ENCODE measurements around the gene PRR19. TPM values are rescaled to one million over a fixed set of nuclear protein-coding genes. Genes with fewer than 3 reads are reported as not detected.

Gene PRR19
- total RNA-seq, 4 donors from 2014 or later = 0.30 to 0.44 TPM; not detected in 2

DNA sequence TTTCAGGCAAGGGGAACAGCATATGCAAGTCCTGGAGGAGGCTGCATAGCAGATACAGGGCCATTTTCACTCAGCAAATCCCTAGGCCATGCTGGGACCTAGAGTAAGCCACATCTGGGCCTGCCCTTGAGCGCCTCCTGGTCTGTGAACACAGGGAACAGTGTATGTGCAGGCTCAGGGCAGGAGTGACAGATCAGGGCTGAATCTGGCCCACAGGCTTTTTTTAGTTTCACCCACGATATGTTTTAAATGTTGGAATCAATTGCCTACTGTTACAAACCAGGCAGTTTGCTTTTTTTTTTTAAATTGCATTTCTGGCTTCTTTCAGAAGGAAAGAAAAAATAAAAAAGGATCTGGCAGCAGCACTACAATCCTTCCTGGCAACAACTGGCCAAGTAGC is 9.7 kb downstream of the PRR19 start:
- H3K4me3 ChIP-seq = no peak overlapping the region
- no peak for DNase-seq (ENCODE audit: low spot score in 2 of 2)
- H3K27me3 ChIP-seq = peaks cover 0 to 44% of the 10 kb centered on the region in 2 donors
- H3K27ac ChIP-seq = no peak overlapping the region
- H3K36me3 ChIP-seq = no peaks in the 10 kb centered on the region
- WGBS, 2 donors = 33 to 51% methylated on average over 2 of the region's 2 CpGs
- TF ChIP-seq, protein P1, sequence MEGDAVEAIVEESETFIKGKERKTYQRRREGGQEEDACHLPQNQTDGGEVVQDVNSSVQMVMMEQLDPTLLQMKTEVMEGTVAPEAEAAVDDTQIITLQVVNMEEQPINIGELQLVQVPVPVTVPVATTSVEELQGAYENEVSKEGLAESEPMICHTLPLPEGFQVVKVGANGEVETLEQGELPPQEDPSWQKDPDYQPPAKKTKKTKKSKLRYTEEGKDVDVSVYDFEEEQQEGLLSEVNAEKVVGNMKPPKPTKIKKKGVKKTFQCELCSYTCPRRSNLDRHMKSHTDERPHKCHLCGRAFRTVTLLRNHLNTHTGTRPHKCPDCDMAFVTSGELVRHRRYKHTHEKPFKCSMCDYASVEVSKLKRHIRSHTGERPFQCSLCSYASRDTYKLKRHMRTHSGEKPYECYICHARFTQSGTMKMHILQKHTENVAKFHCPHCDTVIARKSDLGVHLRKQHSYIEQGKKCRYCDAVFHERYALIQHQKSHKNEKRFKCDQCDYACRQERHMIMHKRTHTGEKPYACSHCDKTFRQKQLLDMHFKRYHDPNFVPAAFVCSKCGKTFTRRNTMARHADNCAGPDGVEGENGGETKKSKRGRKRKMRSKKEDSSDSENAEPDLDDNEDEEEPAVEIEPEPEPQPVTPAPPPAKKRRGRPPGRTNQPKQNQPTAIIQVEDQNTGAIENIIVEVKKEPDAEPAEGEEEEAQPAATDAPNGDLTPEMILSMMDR (IDR thresholded peaks at IDR 0.05) = no peak
- TF ChIP-seq POLR2A (IDR thresholded peaks at IDR 0.05) = no peak
- no peak for TF ChIP-seq EP300 (IDR thresholded peaks at IDR 0.05)
- no peaks in the 10 kb centered on the region for H3K9me3 ChIP-seq
- H3K4me1 ChIP-seq = peaks cover 0 to 27% (median 18%) of the 10 kb centered on the region in 4 donors

DNA sequence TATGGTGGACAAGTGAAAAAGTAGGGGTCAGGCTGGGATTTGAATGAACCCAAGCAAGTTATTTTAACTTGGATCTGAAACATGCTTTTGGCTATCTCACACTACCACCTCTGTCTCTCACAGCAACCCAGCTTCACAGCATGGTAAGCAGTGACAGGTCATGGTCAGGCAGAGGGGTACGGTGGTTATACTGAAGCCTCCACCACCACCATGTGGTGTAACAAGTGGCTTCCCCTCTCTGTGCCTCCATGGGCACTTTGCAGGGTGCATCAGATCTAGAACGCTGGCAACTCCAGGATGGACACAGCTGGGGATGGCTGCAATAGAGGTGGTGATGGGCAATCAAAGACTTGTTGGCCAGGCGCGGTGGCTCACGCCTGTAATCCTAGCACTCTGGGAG is 10.4 kb downstream of the PRR19 start:
- peaks cover 0 to 45% of the 10 kb centered on the region in 2 donors for H3K27me3 ChIP-seq
- H3K27ac ChIP-seq = no peak overlapping the region
- H3K4me1 ChIP-seq = peaks cover 0 to 30% (median 18%) of the 10 kb centered on the region in 4 donors
- no peaks in the 10 kb centered on the region for H3K9me3 ChIP-seq
- WGBS, 2 donors = 82 to 88% methylated on average over 5 of the region's 5 CpGs
- no peak for DNase-seq (ENCODE audit: low spot score in 2 of 2)
- H3K4me3 ChIP-seq = no peak overlapping the region
- TF ChIP-seq EP300 (IDR thresholded peaks at IDR 0.05) (no peak), POLR2A (IDR thresholded peaks at IDR 0.05) (no peak)
- TF ChIP-seq, protein P1 (IDR thresholded peaks at IDR 0.05) = no peak
- H3K36me3 ChIP-seq = no peaks in the 10 kb centered on the region

DNA sequence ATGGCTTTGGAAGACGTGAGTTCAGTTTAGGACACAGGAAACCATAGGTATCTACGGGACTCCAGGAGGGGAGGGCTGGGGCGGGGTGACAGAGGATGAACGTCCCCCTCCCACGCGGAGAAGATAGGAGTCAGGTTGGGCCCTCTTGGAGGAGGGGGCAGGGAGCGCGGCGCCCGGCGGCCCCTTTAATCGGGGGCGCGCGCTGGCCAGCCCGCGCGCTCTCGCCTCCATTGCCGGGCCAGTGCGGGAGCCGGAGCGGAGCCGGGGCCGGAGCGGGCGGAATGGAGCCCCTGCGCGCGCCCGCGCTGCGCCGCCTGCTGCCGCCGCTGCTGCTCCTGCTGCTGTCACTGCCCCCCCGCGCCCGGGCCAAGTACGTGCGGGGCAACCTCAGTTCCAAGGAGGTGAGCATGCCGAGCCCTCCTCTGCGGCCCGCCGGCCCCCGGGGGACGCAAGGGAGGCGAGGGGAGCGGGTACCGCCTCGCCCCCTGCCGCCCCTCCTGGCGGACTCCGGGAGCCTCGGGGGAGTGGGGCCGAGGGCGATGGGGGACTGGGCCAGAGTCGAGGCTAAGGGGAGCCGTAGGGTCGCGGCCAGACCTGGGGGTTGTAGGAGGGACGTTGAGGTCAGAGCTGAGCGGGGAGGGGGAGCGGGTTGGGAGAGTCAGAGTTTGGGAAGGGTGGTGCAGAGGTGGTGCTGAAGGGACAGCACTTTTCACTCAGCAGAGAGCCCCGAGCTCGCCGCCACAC is 11.3 kb downstream of the PRR19 start, which contains the start of gene TMEM145:
TSS of gene TMEM145 (plus strand) at position 214 of the 744 bp plus-strand sequence. CDS start at position 282, 68 bp downstream.
- WGBS, 2 donors = 1 to 2% methylated on average over 32 to 38 of the region's 67 CpGs
- no peaks in the 10 kb centered on the region for H3K9me3 ChIP-seq
- H3K36me3 ChIP-seq = no peaks in the 10 kb centered on the region
- H3K27me3 ChIP-seq = peaks cover 0 to 45% of the 10 kb centered on the region in 2 donors
- TF ChIP-seq, protein P1 (IDR thresholded peaks at IDR 0.05) = peak in 1 of 5 experiments; percentile 19
- no peak for TF ChIP-seq POLR2A (IDR thresholded peaks at IDR 0.05)
- no peak within 1 kb of the TSS for H3K27ac ChIP-seq
- peak within 1 kb of the TSS; percentile 15 to 46 (median 32) for H3K4me3 ChIP-seq
- DNase-seq (ENCODE audit: low spot score in 2 of 2) = no peak
- peaks cover 0 to 30% (median 18%) of the 10 kb centered on the region in 4 donors for H3K4me1 ChIP-seq

DNA sequence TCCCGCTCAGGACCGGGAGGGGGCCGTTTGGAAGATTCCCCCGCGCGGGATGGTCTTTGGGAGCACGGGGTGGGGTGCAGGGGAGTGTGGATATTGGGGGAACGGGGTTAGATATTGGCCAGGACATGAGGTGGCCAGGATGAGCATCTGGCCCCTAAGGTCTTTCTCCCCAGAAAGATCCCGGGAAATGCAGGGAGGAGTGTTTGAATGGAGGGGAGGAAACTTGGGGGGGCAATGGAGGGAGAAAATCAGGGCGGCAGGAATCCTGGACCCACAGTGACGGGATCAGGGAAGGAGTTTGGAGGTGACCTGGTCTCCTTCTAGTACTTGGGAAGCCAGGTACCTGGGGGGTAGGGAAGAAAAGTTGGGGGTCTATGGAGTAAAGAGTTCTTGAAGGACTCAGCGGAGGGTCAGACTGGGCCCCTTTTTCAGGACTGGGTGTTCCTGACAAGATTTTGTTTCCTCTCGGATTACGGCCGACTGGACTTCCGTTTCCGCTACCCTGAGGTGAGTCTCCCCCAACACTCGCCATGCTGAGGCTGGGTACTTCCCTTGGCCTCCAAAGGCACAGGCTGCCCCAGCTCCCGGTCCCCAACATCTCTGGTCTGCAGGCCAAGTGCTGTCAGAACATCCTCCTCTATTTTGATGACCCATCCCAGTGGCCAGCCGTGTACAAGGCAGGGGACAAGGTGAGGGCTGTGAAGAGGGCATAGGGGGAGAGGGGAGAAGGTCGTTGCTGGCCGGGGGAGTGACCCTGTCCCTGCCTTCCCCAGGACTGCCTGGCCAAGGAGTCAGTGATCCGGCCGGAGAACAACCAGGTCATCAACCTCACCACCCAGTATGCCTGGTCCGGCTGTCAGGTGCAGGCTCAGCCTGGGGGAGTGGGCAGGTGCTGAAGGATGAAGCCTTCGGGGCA is 12.2 kb downstream of the PRR19 start:
- TF ChIP-seq EP300 (IDR thresholded peaks at IDR 0.05) = no peak
- TF ChIP-seq POLR2A (IDR thresholded peaks at IDR 0.05) = no peak
- TF ChIP-seq, protein P1 (IDR thresholded peaks at IDR 0.05) = no peak

More for the DNA sequence above, 12.2 kb downstream of the PRR19 start:
- Histone ChIP-seq H3K27me3 (peaks cover 0 to 45% of the 10 kb centered on the region in 2 donors), H3K36me3 (no peaks in the 10 kb centered on the region), H3K9me3 (no peaks in the 10 kb centered on the region), H3K27ac (no peak overlapping the region), H3K4me3 (peak overlapping the region in 2 of 4 donors; percentile 42 to 46), H3K4me1 (peaks cover 0 to 30% (median 18%) of the 10 kb centered on the region in 4 donors)
- WGBS, 2 donors = 31 to 34% methylated on average over 26 of the region's 26 CpGs
- no peak for DNase-seq (ENCODE audit: low spot score in 2 of 2)

Data from tibial nerve (tissue), 4 donors.